Neural progenitor cell (in vitro differentiated cells): ENCODE results near the gene CDK5RAP3. TPM values are rescaled to one million over a fixed set of nuclear protein-coding genes. Genes with fewer than 3 reads are reported as not detected.

Source experiments
- DNase-seq: peaks from one replicate; pipeline ENCODE4 v3.0.0-alpha.2; 2016; ENCODE audit warnings: low spot score
- H2AFZ ChIP-seq: fragments of 200-600 bp; sonication (generic); replicated peaks from 2 replicates; pipeline ENCODE4 v1.6.1; 2016; ENCODE audit warnings: antibody characterized with exemption
- H3F3A ChIP-seq: fragments of 200-600 bp; sonication (generic); 2 replicates; pipeline ENCODE4 v1.6.1; 2016; ENCODE audit warnings: antibody characterized with exemption, low read depth
- H3K27ac ChIP-seq: fragments of 200-600 bp; sonication (generic); 2 replicates; pipeline ENCODE4 v1.5.1; 2016; ENCODE audit warnings: mild to moderate bottlenecking
- H3K27me3 ChIP-seq: fragments of 200-600 bp; sonication (generic); 2 replicates; pipeline ENCODE4 v1.6.1; 2016; ENCODE audit warnings: mild to moderate bottlenecking, moderate library complexity
- H3K36me3 ChIP-seq: fragments of 200-600 bp; sonication (generic); 2 replicates; pipeline ENCODE4 v1.5.1; 2016
- H3K4me1 ChIP-seq: fragments of 200-600 bp; sonication (generic); 2 replicates; pipeline ENCODE4 v1.6.1; 2016; ENCODE audit warnings: mixed run types
- H3K4me2 ChIP-seq: fragments of 200-600 bp; sonication (generic); 2 replicates; pipeline ENCODE4 v1.6.1; 2016
- H3K4me3 ChIP-seq: fragments of 200-600 bp; sonication (generic); 2 replicates; pipeline ENCODE4 v1.5.1; 2016
- H3K79me2 ChIP-seq: fragments of 200-600 bp; sonication (generic); 2 replicates; pipeline ENCODE4 v1.6.1; 2016; ENCODE audit warnings: low read depth
- H3K9ac ChIP-seq: fragments of 200-600 bp; sonication (generic); 2 replicates; pipeline ENCODE4 v1.6.1; 2016
- H3K9me3 ChIP-seq: fragments of 200-600 bp; sonication (generic); 2 replicates; pipeline ENCODE4 v1.5.1; 2016; ENCODE audit warnings: low read depth
- H4K20me1 ChIP-seq: fragments of 200-600 bp; sonication (generic); 2 replicates; pipeline ENCODE4 v1.6.1; 2016; ENCODE audit warnings: low read depth
- H3K27ac Mint-ChIP-seq: 3 replicates; pipeline ENCODE4 v1.8.0; 2021; ENCODE audit warnings: mixed read lengths
- H3K27me3 Mint-ChIP-seq: 2 replicates; pipeline ENCODE4 v1.8.0; 2022; ENCODE audit warnings: low read depth, mild to moderate bottlenecking, inconsistent platforms, moderate library complexity, mixed read lengths; ENCODE audit not compliant: insufficient read depth
- H3K36me3 Mint-ChIP-seq: 3 replicates; pipeline ENCODE4 v1.8.0; 2021; ENCODE audit warnings: mixed read lengths
- H3K4me1 Mint-ChIP-seq: 3 replicates; pipeline ENCODE4 v1.8.0; 2021; ENCODE audit warnings: mixed read lengths
- H3K4me3 Mint-ChIP-seq: 3 replicates; pipeline ENCODE4 v1.8.0; 2021; ENCODE audit warnings: mild to moderate bottlenecking, moderate library complexity, mixed read lengths
- H3K9me3 Mint-ChIP-seq: 3 replicates; pipeline ENCODE4 v1.8.0; 2020; ENCODE audit warnings: mixed read lengths
- EZH2 ChIP-seq: fragments of 200-600 bp; sonication (generic); IDR thresholded peaks from 2 replicates; pipeline ENCODE4 v1.6.1; 2017; ENCODE audit warnings: antibody characterized with exemption, mild to moderate bottlenecking, moderate library complexity
- EZH2phosphoT487 ChIP-seq: fragments of 200-600 bp; sonication (generic); IDR thresholded peaks from 2 replicates; pipeline ENCODE4 v1.6.1; 2017; ENCODE audit warnings: antibody characterized with exemption
- total RNA-seq: library from RNA; depleted of rRNA; stranded (reverse); fragments of >200 nt; gene quantifications from 2 replicates; pipeline ENCODE4 v1.2.3, GENCODE V29; 2015; ENCODE audit warnings: low replicate concordance
- TF ChIP-seq, protein P1 (sequence below): fragments of 200-600 bp; sonication (generic); IDR thresholded peaks from 2 replicates; pipeline ENCODE4 v1.5.1; 2017; ENCODE audit warnings: antibody characterized with exemption, mild to moderate bottlenecking

The CDK5RAP3 gene
- total RNA-seq, 1 donor from 2014 or later = 104 TPM

DNA sequence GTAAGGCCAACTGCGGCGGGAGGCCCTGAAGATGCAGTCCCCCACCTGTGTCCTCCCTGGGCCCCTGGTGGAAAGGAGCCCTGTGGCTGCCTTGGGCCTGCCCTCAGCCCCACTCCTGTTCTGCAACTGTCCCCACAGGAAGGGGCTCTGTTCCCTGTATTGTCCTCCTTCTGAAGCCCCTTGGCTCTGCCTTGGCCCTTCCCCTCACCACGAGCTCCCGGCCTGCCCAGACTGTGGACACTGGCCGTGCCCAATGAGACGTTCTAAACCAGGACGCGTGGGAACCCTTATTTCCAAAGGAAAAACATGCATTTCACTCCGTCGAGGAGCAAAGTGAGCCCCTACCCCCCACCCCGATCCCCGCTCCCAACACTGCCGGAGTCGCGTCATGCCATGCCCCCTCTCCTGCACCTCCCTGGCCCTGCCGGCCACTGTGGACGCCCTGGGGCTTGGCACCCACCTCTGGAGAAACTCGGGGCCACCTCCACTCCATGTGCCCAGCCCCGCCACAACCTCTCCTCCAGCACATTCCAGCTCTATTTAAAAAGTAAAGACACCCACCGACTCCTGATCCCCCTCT lies 43.0 kb upstream of the CDK5RAP3 start:
- H3K79me2 ChIP-seq = no peaks in the 10 kb centered on the region
- H3K36me3 ChIP-seq = no peaks in the 10 kb centered on the region
- Mint-ChIP-seq H3K27me3 (peaks cover 4% of the 10 kb centered on the region), H3K36me3 (peaks cover 15% of the 10 kb centered on the region), H3K9me3 (no peaks in the 10 kb centered on the region), H3K4me3 (no peak overlapping the region), H3K4me1 (peaks cover 5% of the 10 kb centered on the region), H3K27ac (no peak overlapping the region)
- H3K9me3 ChIP-seq = no peaks in the 10 kb centered on the region
- no peak overlapping the region for H3K4me3 ChIP-seq
- no peaks in the 10 kb centered on the region for H3K27me3 ChIP-seq
- no peaks in the 10 kb centered on the region for H4K20me1 ChIP-seq
- H3F3A ChIP-seq = no peaks in the 10 kb centered on the region
- no peak for DNase-seq
- H2AFZ ChIP-seq = no peak overlapping the region
- no peak overlapping the region for H3K9ac ChIP-seq
- H3K4me2 ChIP-seq = no peak overlapping the region
- no peaks in the 10 kb centered on the region for H3K4me1 ChIP-seq
- TF ChIP-seq EZH2 (no peak), EZH2phosphoT487 (no peak)
- TF ChIP-seq, protein P1, sequence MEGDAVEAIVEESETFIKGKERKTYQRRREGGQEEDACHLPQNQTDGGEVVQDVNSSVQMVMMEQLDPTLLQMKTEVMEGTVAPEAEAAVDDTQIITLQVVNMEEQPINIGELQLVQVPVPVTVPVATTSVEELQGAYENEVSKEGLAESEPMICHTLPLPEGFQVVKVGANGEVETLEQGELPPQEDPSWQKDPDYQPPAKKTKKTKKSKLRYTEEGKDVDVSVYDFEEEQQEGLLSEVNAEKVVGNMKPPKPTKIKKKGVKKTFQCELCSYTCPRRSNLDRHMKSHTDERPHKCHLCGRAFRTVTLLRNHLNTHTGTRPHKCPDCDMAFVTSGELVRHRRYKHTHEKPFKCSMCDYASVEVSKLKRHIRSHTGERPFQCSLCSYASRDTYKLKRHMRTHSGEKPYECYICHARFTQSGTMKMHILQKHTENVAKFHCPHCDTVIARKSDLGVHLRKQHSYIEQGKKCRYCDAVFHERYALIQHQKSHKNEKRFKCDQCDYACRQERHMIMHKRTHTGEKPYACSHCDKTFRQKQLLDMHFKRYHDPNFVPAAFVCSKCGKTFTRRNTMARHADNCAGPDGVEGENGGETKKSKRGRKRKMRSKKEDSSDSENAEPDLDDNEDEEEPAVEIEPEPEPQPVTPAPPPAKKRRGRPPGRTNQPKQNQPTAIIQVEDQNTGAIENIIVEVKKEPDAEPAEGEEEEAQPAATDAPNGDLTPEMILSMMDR = no peak
- no peak overlapping the region for H3K27ac ChIP-seq

DNA sequence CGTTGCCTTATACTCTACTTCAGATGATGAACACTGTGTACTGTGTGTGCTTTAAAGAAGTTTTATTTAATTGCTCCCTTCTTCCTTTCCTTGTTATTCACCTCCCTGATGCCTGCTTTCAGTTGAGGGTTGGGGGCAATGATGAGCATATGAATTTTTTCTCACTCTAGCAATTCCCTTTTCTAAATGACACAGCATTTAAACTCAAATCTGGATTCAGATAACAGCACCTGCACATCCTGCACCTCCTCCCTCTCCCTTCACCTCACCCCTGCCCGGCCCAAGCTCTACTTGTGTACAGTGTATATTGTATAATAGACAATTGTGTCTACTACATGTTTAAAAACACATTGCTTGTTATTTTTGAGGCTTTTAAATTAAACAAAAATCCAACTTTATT lies 42.5 kb upstream of the CDK5RAP3 start:
- Histone ChIP-seq H3K27ac (no peak overlapping the region), H2AFZ (no peak overlapping the region), H3K9me3 (no peaks in the 10 kb centered on the region), H3K9ac (no peak overlapping the region), H3F3A (no peaks in the 10 kb centered on the region), H3K36me3 (no peaks in the 10 kb centered on the region), H3K79me2 (no peaks in the 10 kb centered on the region), H3K4me3 (no peak overlapping the region), H3K4me2 (no peak overlapping the region), H4K20me1 (no peaks in the 10 kb centered on the region), H3K27me3 (no peaks in the 10 kb centered on the region), H3K4me1 (no peaks in the 10 kb centered on the region)
- H3K4me1 Mint-ChIP-seq = peaks cover 5% of the 10 kb centered on the region
- H3K4me3 Mint-ChIP-seq = no peak overlapping the region
- H3K36me3 Mint-ChIP-seq = peaks cover 15% of the 10 kb centered on the region
- H3K27me3 Mint-ChIP-seq = peaks cover 4% of the 10 kb centered on the region
- no peaks in the 10 kb centered on the region for H3K9me3 Mint-ChIP-seq
- no peak overlapping the region for H3K27ac Mint-ChIP-seq
- DNase-seq = no peak
- TF ChIP-seq EZH2 = no peak
- TF ChIP-seq EZH2phosphoT487 = no peak
- TF ChIP-seq, protein P1 = no peak

DNA sequence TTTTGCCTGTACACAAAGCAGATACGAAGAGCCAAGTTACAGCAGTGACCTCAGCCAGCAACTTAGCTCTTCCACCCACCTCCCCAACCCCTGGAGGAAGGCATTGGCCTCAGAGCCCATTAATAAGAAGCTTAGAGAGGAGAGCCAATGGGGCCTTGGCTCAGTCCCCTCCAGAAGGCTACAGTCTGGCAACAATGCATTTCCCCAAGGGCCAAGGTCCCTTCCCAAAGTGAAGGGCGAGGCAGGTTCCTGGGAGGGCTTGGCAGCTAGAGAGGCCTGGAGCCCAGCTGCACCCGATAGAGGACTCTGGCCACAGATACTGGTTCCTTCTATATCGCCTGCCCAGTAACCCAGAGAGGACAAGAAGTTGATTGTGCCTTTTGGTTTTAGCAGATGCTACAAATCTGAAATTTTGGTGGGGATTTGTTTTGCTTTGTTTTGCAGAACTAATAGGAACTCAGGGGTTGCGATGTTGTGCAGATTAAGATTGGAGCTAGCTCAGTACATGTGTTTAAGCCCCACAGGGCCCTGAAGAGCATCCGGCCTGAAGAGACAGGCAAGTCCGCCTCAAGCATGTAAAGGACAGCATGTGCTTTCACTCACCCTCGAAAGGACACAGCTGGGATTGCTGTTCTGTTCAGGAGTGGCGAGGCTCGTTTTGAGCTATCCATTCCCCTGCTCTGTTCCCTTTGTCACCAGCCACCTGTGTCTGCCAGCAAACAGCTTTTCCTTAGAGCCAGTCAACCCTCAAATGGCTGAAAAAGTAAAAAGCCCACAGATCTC lies 41.5 kb upstream of the CDK5RAP3 start:
- TF ChIP-seq EZH2 (no peak), EZH2phosphoT487 (no peak)
- TF ChIP-seq, protein P1 = no peak
- Mint-ChIP-seq H3K27me3 (no peaks in the 10 kb centered on the region), H3K4me3 (no peak overlapping the region), H3K27ac (no peak overlapping the region), H3K36me3 (peaks cover 15% of the 10 kb centered on the region), H3K9me3 (no peaks in the 10 kb centered on the region), H3K4me1 (peaks cover 5% of the 10 kb centered on the region)
- H3F3A ChIP-seq = no peaks in the 10 kb centered on the region
- H3K27ac ChIP-seq = no peak overlapping the region
- no peaks in the 10 kb centered on the region for H3K9me3 ChIP-seq
- H3K9ac ChIP-seq = no peak overlapping the region
- H4K20me1 ChIP-seq = no peaks in the 10 kb centered on the region
- no peaks in the 10 kb centered on the region for H3K79me2 ChIP-seq
- no peak overlapping the region for H3K4me2 ChIP-seq
- no peaks in the 10 kb centered on the region for H3K36me3 ChIP-seq
- H3K4me1 ChIP-seq = no peaks in the 10 kb centered on the region
- H3K4me3 ChIP-seq = no peak overlapping the region
- H2AFZ ChIP-seq = no peak overlapping the region
- no peak for DNase-seq
- no peaks in the 10 kb centered on the region for H3K27me3 ChIP-seq
